Measurements from ENCODE around the gene KCND1. TPM values are rescaled to one million over a fixed set of nuclear protein-coding genes. Genes with fewer than 3 reads are reported as not detected.

The KCND1 gene
- total and polyA plus RNA-seq, 2 of the 4 experiments (the other 2 are of a cell fraction) = 0.36 to 1.8 TPM

GRCh38 chrX:48933757-48934156, 37.9 kb downstream of the KCND1 start:
- Histone ChIP-seq H4K91ac (ENCODE audit: insufficient read depth, low read depth, low read length) (no peak overlapping the region), H2BK5ac (ENCODE audit: low read depth, low read length, poor library complexity, severe bottlenecking) (no peak overlapping the region), H3K79me1 (ENCODE audit: low read depth in 1 of 2, low read length in 2 of 2) (peaks cover 2 to 18% of the 10 kb centered on the region in 2 experiments), H4K20me1 (ENCODE audit: insufficient read depth, low read length) (peaks cover 11% of the 10 kb centered on the region), H3K9ac (ENCODE audit: low read depth, low read length) (no peak overlapping the region), H3K4me1 (ENCODE audit: control insufficient read depth, insufficient read depth, low read length) (no peaks in the 10 kb centered on the region; the same call in 1 of the 2 replicates), H2BK120ac (ENCODE audit: low read depth, low read length) (no peak overlapping the region), H3K27ac (ENCODE audit: insufficient read depth, low read length) (no peak overlapping the region), H4K8ac (ENCODE audit: low read depth in 2 of 2, low read length in 2 of 2) (no peak overlapping the region), H3K27me3 (ENCODE audit: control insufficient read depth, insufficient read depth, low read length) (no peaks in the 10 kb centered on the region), H2BK15ac (ENCODE audit: low read depth, low read length) (no peak overlapping the region), H2AK9ac (replicated peaks; ENCODE audit: low read depth, low read length, poor library complexity) (no peak overlapping the region), H3K23ac (ENCODE audit: low read depth, low read length) (no peak overlapping the region), H3K9me3 (ENCODE audit: control insufficient read depth, insufficient read depth, low read length) (no peaks in the 10 kb centered on the region), H3K14ac (replicated peaks; ENCODE audit: low read depth, low read length) (no peak overlapping the region), H2AK5ac (ENCODE audit: low read depth, low read length) (no peak overlapping the region), H3K4ac (ENCODE audit: low read depth, low read length) (no peak overlapping the region), H2AFZ (replicated peaks; ENCODE audit: low read length, poor library complexity) (no peak overlapping the region), H3K18ac (ENCODE audit: low read depth, low read length) (no peak overlapping the region), H4K5ac (ENCODE audit: low read depth, low read length) (no peak overlapping the region), H3K36me3 (ENCODE audit: control insufficient read depth, insufficient read depth, low read length) (peaks cover 17% of the 10 kb centered on the region), H3K4me3 (ENCODE audit: insufficient read depth, low read depth, low read length) (no peak overlapping the region), H2BK20ac (ENCODE audit: low read depth, low read length) (no peak overlapping the region), H3K9me1 (ENCODE audit: insufficient read depth, low read length) (no peaks in the 10 kb centered on the region; the same call in 1 of the 2 replicates), H3K56ac (ENCODE audit: extremely low read depth, insufficient read depth, low read length) (no peak overlapping the region), H3K4me2 (ENCODE audit: low read depth, low read length) (no peak overlapping the region)
- ChIA-PET POLR2A (ENCODE audit: unreplicated experiment) (no interaction called here), CTCF (no interaction called here)
- intact Hi-C loops (cut with micrococcal nuclease) (no loop called here), in situ Hi-C loops (cut with MboI; ENCODE audit: low sequenced_read_pairs) (no loop called here), dilution Hi-C loops (cut with HindIII; ENCODE audit: low sequenced_read_pairs, unreplicated experiment) (no loop called here)
- no TSS peak for BruUV-seq (replicated peaks)
- TF ChIP-seq POLR2A (IDR thresholded peaks at IDR 0.05; ENCODE audit: low read depth, low read length) (no peak), CEBPB (IDR thresholded peaks at IDR 0.05; ENCODE audit: low read depth, low read length) (no peak), CTCF (conservative IDR thresholded peaks at IDR 0.05; ENCODE audit: low read depth, low read length) (no peak), MAFK (IDR thresholded peaks at IDR 0.05; ENCODE audit: low read depth, low read length) (no peak), FOS (IDR thresholded peaks at IDR 0.05; ENCODE audit: low read depth, low read length) (no peak), RCOR1 (IDR thresholded peaks at IDR 0.05; ENCODE audit: insufficient replicate concordance, low read length) (no peak), BHLHE40 (IDR thresholded peaks at IDR 0.05; ENCODE audit: low read depth, low read length) (no peak), MXI1 (IDR thresholded peaks at IDR 0.05; ENCODE audit: borderline replicate concordance, low read depth, low read length) (no peak), MAZ (IDR thresholded peaks at IDR 0.05; ENCODE audit: borderline replicate concordance, low read depth, low read length) (no peak), NFE2L2 (IDR thresholded peaks at IDR 0.05; ENCODE audit: low read depth, low read length) (no peak), USF2 (IDR thresholded peaks at IDR 0.05; ENCODE audit: low read depth, low read length) (no peak), RAD21 (IDR thresholded peaks at IDR 0.05; ENCODE audit: low read length) (no peak), CHD1 (IDR thresholded peaks at IDR 0.05; ENCODE audit: low read depth, low read length) (no peak)
- no CpG with 5 or more reads among the region's 2 CpGs for WGBS, 2 experiments (ENCODE audit: extremely low coverage in 2 of 2, insufficient read length in 1 of 2)
- ATAC-seq (ENCODE audit: low read depth) (no peak), DNase-seq (no peak)

Data from IMR-90 (cell line).